Endodermal cell (in vitro differentiated cells): ENCODE data around the gene PRICKLE2. TPM values are rescaled to one million over a fixed set of nuclear protein-coding genes. Genes with fewer than 3 reads are reported as not detected.

Experiments
- DNase-seq: peaks from one replicate; pipeline ENCODE4 v3.0.0-alpha.2; 2017
- H3K27ac ChIP-seq: 2 replicates; pipeline ENCODE4 v1.5.1; 2013; ENCODE audit warnings: mild to moderate bottlenecking, low read depth, low read length, moderate library complexity
- H3K27me3 ChIP-seq: 2 replicates; pipeline ENCODE4 v1.6.1; 2013; ENCODE audit warnings: mild to moderate bottlenecking, low read length, moderate library complexity; ENCODE audit not compliant: insufficient read depth, control insufficient read depth, poor library complexity, severe bottlenecking
- H3K36me3 ChIP-seq: 2 replicates; pipeline ENCODE4 v1.7.0; 2013; ENCODE audit warnings: mild to moderate bottlenecking, low read length, moderate library complexity; ENCODE audit not compliant: control insufficient read depth, insufficient read depth
- H3K4me1 ChIP-seq: one replicate; pipeline ENCODE4 v1.7.0; 2013; ENCODE audit warnings: low read length; ENCODE audit not compliant: control insufficient read depth, insufficient read depth
- H3K4me3 ChIP-seq: 2 replicates; pipeline ENCODE4 v1.5.1; 2013; ENCODE audit warnings: mild to moderate bottlenecking, low read length, moderate library complexity
- H3K9ac ChIP-seq: 2 replicates; pipeline ENCODE4 v1.6.1; 2013; ENCODE audit warnings: mild to moderate bottlenecking, low read length, moderate library complexity; ENCODE audit not compliant: poor library complexity, severe bottlenecking; ENCODE audit errors: extremely low read depth
- H3K9me3 ChIP-seq: 2 replicates; pipeline ENCODE4 v1.6.1; 2013; ENCODE audit warnings: mild to moderate bottlenecking, low read length, moderate library complexity; ENCODE audit not compliant: control insufficient read depth
- H3K27ac Mint-ChIP-seq: 2 replicates; pipeline ENCODE4 v1.8.0; 2020; ENCODE audit warnings: mixed read lengths
- H3K27me3 Mint-ChIP-seq: 2 replicates; pipeline ENCODE4 v1.8.0; 2021; ENCODE audit warnings: mild to moderate bottlenecking, mixed read lengths; ENCODE audit not compliant: insufficient read depth
- H3K36me3 Mint-ChIP-seq: 2 replicates; pipeline ENCODE4 v1.8.0; 2020; ENCODE audit warnings: low read depth, mixed read lengths
- H3K4me1 Mint-ChIP-seq: 2 replicates; pipeline ENCODE4 v1.8.0; 2020; ENCODE audit warnings: mixed read lengths
- H3K4me3 Mint-ChIP-seq: 2 replicates; pipeline ENCODE4 v1.8.0; 2020; ENCODE audit warnings: mild to moderate bottlenecking, moderate library complexity, mixed read lengths
- H3K9me3 Mint-ChIP-seq: 2 replicates; pipeline ENCODE4 v1.8.0; 2020; ENCODE audit warnings: mild to moderate bottlenecking, mixed read lengths
- CTCF ChIP-seq: fragments of 200-600 bp; sonication (generic); conservative IDR thresholded peaks from 2 replicates; pipeline ENCODE4 v1.5.0; 2021; ENCODE audit warnings: antibody characterized with exemption, mild to moderate bottlenecking
- WGBS, 2 experiments: methylation state at CpG; one replicate each; pipeline versions ENCODE4 v1.1.5 to v1.1.7; 2013; ENCODE audit warnings: missing lambda C conversion rate in 2 of 2, mixed read lengths in 1 of 2; ENCODE audit not compliant: insufficient coverage in 1 of 2, insufficient read length in 1 of 2; 5-methylcytosine and 5-hydroxymethylcytosine counted together
- total RNA-seq, 2 donors: library from RNA; stranded (reverse); fragmentation: NEBNext Ultra II Directional in 1 of 2; extraction: Animal tissue kit (Norgen Biotek cat#: 25700) in 1 of 2; gene quantifications; 2 replicates in 1 of 2; 3 replicates in 1 of 2; pipeline ENCODE4 v1.2.1, GENCODE V29; 2021

Gene PRICKLE2
- total RNA-seq, 2 donors from 2014 or later = 8.5 to 10.4 TPM

- Mint-ChIP-seq H3K27ac (no peak overlapping the region), H3K4me1 (peaks cover 58% of the 10 kb centered on the region), H3K9me3 (peaks cover under 1% of the 10 kb centered on the region), H3K36me3 (peaks cover 6% of the 10 kb centered on the region), H3K27me3 (no peaks in the 10 kb centered on the region), H3K4me3 (no peak overlapping the region)
- H3K27me3 ChIP-seq = no peaks in the 10 kb centered on the region
- no peak for TF ChIP-seq CTCF
- H3K9me3 ChIP-seq = peaks cover 8% of the 10 kb centered on the region
- no peak overlapping the region for H3K4me3 ChIP-seq
- H3K27ac ChIP-seq = no peak overlapping the region
- 72 to 81% methylated on average over 2 of the region's 2 CpGs for WGBS, 2 experiments
- H3K9ac ChIP-seq = no peak overlapping the region
- no peaks in the 10 kb centered on the region for H3K36me3 ChIP-seq
- DNase-seq = peak; percentile 20
- H3K4me1 ChIP-seq = no peaks in the 10 kb centered on the region
Measured at GRCh38 chr3:64129581-64129980, 95.7 kb downstream of the PRICKLE2 start.

GRCh38 chr3:64129106-64129505 lies 96.2 kb downstream of the PRICKLE2 start:
- Mint-ChIP-seq H3K4me1 (peaks cover 53% of the 10 kb centered on the region), H3K4me3 (no peak overlapping the region), H3K36me3 (peaks cover 8% of the 10 kb centered on the region), H3K27ac (no peak overlapping the region), H3K9me3 (peaks cover 2% of the 10 kb centered on the region), H3K27me3 (no peaks in the 10 kb centered on the region)
- H3K4me3 ChIP-seq = no peak overlapping the region
- H3K27ac ChIP-seq = no peak overlapping the region
- no peak for DNase-seq
- H3K4me1 ChIP-seq = no peaks in the 10 kb centered on the region
- no peak for TF ChIP-seq CTCF
- H3K9me3 ChIP-seq = peaks cover 13% of the 10 kb centered on the region
- H3K36me3 ChIP-seq = no peaks in the 10 kb centered on the region
- WGBS, 2 experiments = 67% methylated on average over 3 to 4 of the region's 4 CpGs
- no peaks in the 10 kb centered on the region for H3K27me3 ChIP-seq
- no peak overlapping the region for H3K9ac ChIP-seq

- H3K9ac ChIP-seq = no peak overlapping the region
- Mint-ChIP-seq H3K4me1 (peaks cover 40% of the 10 kb centered on the region), H3K27me3 (no peaks in the 10 kb centered on the region), H3K9me3 (peaks cover 2% of the 10 kb centered on the region), H3K4me3 (no peak overlapping the region), H3K36me3 (peaks cover 8% of the 10 kb centered on the region), H3K27ac (no peak overlapping the region)
- no peak overlapping the region for H3K27ac ChIP-seq
- no peak for TF ChIP-seq CTCF
- H3K36me3 ChIP-seq = no peaks in the 10 kb centered on the region
- no peaks in the 10 kb centered on the region for H3K27me3 ChIP-seq
- H3K4me3 ChIP-seq = no peak overlapping the region
- H3K9me3 ChIP-seq = peaks cover 14% of the 10 kb centered on the region
- no peak for DNase-seq
- no peaks in the 10 kb centered on the region for H3K4me1 ChIP-seq
- no CpG with 5 or more reads among the region's 2 CpGs for WGBS, 2 experiments
Measured at GRCh38 chr3:64125561-64125960, 99.7 kb downstream of the PRICKLE2 start.
